Activated CD4-positive, alpha-beta T cell treated with anti-CD3 and anti-CD28 coated beads for 4 hours (primary cell): ENCODE results near the gene IGF2BP2.
"Not testable (repeated sequence)": the region's sequence is repeated elsewhere in the genome, so short reads cannot be mapped to it uniquely, and the experiment has no call there.

Experiments used
- DNase-seq, 2 donors: peaks; one replicate each; pipeline ENCODE4 v3.0.0-alpha.2; 2020

The IGF2BP2 gene

DNA sequence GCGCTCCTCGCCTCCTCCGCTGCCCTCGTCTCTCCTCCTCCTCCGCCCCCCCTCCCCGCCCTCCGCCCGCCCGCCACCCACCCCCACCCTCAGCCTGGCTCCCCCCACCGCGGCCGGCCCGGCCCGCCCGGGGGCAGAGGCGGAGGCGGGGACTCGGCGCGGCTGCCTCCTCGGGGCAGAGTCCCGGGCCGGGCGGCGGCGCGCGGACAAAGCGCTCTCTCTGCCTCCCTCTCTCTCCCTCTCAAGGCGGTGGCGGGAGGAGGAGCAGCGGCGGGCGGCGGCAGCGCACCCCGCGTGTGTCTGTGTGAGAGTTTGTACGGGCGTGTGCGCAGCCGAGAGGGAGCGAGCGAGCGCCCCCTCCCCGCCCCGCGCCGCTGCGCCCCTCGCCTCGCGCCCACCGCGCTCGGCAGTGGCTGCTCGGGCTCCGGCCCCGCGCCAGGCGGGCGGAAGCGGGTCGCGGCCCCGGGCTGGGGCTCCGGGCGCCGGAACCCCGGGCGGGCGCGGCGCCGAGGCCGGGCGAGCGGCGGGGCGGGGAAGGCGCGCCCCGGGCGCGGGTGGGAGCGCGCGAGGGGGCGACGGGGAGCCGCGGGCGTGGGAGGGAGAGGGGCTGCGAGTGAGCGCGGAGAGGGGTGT is at the start of gene IGF2BP2:
TSS of gene IGF2BP2 (minus strand) at position 37 of the 633 bp plus-strand sequence. CDS start 82 bp downstream, outside the sequence.
- peak; percentile 28 to 39 for DNase-seq

DNA sequence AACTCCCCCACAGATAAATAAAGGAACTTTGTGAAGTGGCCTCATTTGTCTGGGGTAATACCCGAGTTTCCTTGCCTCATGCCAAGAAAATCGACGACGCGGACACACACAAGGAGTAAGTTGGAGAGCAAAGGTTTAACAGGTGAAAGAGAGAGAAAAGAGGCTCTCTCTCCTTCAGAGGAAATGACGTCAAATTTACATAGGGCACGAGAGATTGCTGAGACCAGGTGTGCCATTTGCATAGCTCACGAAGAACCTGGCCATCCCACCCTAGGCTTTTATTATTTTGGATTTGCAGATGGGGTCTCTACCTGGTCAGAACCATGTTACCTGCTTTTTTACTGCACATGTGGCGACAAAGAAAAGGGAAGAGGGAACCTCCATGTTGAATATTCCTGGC is 49.3 kb upstream of the IGF2BP2 start:
- DNase-seq: no peak

DNA sequence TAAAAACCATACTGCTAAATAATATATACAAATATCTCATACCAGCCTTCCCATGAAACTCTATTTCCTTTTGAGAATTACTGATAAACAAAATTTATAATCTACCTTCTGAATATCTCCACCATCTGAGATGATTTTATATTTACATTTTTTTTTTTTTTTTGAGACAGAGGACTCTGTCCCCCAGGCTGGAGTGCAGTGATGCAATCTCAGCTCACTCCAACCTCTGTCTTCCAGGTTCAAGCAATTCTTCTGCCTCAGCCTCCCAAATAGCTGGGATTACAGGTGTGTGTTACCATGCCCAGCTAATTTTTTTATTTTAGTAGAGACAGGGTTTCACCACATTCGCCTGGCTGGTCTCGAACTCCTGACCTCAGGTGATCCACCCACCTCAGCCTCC is 42.8 kb upstream of the IGF2BP2 start:
- DNase-seq: no peak

DNA sequence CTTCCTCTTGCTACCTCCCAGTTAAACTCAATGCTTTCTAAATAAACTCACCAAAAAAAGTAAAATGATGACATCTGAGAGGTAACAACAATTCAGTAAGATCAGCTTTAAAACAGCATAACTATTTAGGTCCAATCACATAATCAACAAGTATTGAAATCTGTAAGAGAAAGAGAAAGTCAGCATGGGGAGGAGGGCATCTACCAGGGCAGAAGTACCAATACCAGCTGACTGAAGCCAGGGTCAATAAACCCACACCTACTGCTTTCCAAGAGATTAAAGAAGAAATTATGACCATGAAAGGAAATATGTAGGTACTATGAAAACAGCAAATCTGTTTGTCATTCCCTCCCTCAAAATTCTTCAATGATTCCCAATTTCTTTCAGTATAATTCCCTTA is 42.2 kb upstream of the IGF2BP2 start:
- DNase-seq: no peak

DNA sequence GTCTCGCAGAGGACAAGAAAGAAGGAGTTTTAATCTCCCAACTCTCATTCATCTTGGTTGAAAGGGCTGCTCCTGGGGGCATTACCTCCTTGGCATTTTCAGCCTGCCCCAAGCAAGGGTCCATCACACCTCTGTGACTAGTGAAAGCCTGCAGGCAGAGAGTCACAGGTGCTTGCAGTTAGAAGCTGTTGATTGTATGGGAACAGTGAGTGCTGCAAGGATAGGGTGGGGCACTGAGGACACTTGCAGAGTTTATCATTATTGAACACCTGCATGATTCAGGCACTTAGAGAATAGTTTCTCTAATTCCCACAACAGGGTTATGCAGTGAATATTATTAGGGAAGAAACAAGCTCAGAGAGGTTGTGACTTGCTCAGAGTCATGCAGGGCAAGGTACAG is 41.7 kb upstream of the IGF2BP2 start:
- DNase-seq: no peak

DNA sequence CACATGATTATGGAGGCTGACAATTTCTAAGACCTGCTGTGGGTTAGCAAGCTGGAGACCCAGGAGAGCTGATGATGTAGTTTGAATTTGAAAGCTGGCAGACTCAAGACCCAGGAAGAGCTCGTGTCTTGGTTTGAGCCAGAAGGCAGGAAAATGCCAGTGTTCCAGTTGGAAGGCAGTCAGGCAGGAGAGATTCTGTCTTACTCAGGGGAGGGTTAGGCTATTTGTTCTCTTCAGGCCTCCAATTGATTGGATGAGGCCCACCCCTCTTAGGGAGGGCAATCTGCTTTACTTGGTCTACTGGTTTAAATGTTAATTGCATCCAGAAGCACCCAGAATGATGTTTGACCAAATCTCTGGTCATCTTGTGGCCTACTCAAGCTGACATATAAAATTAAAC is 40.4 kb upstream of the IGF2BP2 start:
- DNase-seq: no peak

DNA sequence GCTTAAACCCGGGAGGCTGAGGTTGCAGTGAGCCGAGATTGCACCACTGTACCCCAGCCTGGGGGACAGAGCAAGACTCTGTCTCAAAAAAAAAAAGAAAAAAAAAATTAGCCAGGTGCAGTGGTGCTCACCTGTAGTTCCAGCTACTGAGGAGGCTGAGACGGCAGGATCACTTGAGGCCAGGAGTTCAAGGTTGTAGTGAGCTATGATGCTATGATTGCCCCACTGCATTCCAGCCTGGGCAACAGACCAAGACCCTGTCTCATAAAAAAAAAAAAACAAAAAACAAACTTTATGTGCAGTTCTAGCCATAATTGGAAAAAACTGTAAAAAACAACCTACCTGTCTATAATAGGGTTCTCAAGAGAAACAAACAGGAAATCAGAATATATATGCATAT is 39.9 kb upstream of the IGF2BP2 start:
- no peak for DNase-seq

DNA sequence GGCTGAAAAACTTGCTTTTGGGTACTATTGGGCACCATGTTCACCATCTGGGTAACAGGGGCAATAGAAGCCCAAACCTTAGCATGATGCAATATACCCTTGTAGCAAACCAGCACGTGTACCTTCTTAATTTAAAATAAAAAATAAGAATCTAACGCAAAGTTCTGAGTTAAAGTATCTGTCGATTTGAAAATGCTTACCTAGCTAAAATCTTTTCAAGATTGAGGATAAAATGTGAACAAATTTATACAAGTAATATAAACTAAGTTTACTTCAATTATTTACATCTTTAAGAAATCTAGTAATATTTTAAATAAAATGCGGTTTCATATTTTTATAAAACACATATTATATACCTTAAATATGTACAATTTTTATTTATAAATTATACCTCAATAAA is 38.1 kb upstream of the IGF2BP2 start:
- DNase-seq: no peak

DNA sequence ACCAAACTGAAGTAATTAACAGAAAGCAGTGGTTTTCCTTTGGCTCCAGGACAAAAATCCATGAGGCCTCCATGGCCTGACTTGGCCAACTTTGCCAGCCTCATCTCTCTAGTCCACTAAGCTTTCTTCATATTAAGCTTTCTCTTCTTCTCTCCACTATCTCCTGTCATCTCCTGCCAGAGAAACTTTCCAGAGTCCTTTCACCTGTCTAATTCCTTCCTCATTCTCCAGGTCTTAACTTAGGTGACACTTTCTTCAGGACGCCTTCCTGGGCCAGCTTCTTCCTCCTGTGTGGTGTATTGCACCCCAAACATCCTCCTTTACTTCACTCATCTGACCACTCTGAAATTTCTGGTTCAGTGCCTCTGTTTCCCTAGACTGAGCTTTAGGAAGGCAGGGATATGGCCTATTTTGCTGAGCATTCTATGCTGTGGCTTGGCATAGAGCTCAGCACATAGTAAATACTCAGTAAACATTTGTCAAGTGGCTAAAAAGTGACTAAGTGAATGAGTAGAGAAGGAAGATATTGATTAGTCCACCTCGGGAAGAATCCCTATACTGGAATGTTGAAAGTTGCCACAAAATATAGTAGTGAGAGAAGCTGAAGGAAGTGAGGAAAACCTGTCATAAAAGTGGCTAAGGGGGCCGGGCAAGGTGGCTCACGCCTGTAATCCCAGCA is 34.6 kb upstream of the IGF2BP2 start:
- DNase-seq: no peak

DNA sequence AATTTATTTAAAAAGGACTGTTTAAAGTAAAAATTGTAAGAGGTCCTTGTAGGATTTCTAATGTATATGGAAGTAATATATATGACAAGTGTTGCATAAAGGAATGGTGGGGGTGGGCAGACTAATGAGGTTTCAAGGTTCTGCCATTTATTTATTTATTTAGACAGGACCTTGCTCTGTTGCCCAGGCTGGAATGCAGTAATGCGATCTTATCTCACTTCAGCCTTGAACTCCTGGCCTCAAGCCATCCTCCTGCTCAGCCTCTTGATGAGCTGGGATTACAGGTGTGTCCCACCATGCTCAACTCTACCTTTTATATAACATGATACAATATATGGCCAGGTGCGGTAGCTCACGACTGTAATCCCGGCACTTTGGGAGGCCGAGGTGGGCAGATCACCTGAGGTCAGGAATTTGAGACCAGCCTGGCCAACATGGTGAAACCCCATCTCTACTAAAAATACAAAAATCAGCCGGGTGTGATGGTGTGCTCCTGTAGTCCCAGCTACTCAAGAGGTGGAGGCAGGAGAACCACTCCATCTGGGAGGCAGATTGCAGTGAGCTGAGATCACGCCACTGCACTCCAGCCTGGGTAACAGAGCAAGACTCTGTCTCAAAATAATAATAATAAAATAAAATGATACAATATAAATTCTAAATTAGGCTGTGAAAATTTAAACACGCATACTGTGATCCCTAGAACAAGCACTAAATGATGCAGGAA is 33.8 kb upstream of the IGF2BP2 start:
- no peak for DNase-seq

DNA sequence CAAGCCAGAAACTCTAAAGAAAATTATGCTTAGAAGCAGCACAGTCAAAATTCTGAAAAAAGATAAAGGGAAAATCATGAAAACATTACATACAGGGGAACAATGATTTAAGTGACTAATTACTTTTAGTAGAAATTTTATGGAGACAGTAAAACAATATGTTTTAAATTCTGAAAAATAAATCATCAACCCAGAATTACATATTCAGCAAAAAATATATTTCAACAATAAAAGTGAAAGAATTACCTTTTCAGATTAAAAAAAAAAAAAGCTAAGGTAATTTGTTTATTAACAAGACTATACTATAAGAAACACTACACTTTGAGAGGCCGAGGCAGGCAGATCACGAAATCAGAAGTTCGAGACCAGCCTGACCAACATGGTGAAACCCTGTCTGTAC is 32.4 kb upstream of the IGF2BP2 start:
- no peak for DNase-seq

DNA sequence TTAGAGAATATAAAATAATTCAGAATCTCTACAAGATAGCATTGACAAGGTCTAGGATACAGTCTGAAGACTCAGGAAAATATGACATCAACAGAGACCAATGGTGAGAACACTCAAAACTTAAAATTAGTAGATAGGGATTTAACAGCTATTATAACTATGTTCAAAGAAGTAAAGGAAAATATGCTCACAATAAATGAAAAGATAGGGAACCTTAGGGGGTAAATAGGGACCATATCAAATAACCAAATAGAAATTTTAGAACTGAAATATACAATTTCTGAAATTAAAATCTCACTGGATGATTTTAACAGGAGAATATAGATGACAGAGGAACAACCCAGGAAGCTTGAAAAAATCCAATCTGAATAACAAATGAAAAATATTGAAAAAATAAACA is 31.8 kb upstream of the IGF2BP2 start:
- DNase-seq: no peak

DNA sequence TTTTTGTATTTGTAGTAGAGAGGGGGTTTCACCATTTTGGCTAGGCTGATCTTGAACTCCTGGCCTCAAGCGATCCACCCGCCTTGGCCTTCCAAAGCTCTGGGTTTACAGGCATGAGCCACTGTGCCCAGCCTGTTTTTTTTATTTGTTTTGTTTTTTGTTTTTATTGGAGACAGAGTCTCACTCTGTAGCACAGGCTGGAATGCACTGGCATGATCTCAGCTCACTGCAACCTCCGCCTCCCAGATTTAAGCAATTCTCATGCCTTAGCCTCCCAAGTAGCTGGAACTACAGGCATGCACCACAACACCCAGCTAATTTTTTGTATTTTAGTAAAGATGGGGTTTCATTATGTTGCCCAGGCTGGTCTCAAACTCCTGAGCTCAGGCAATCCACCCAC is 28.9 kb upstream of the IGF2BP2 start:
- not testable (repeated sequence) for DNase-seq

DNA sequence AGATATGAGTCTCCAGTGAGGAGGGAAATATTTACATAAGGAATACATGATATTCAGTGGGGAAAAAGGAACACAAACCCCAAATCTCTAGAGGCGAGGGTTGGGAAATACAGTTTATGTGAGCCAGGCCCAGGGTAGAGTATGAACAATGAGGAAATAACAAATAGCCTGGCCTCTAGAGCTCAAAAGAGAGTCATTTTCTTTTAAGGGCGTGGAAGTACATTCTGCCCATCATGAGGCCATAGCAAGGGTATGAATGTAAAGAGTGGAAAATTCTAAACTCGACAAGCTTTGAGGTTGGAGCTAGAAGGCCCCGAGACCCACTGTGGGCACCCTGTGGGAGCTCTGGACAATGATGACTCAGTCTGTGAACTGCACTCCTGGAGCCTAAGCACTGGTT is 27.8 kb upstream of the IGF2BP2 start:
- no peak for DNase-seq

DNA sequence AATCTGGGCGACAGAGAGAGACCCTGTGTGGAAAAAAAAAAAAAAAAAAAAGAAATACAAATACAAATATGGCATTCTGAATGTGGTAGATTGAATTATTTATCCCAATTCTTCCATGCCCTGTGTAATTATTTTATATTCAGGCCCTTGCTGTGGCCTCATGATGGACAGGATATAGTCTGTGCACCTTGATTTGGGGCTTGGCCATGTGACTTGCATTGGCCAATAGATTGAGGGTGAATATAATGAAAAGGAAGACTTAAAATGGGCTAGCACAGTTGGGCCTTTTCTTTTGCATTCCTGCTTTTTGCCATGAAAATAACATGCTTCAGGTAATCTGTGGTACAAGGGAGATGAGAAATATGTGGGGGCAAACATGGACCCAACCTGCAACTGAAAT is 27.1 kb upstream of the IGF2BP2 start:
- no peak for DNase-seq

DNA sequence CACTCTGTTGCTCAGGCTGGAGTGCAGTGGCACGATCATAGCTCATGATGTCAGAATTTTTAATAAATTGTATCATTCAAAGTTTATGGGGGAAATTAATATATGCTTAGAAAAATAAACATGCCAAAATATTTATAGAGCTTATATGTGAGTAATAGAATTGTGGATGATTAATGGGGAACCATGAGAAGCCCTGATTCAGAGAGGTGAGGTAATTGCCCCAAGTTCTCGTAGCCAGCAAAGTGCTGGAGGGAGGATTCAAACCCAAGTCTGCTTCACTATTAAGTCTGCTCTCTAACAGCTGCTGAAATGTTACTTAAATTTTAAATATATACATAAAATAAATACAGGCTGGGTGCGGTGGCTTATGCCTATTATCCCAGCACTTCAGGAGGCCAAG is 26.2 kb upstream of the IGF2BP2 start:
- DNase-seq: no peak

DNA sequence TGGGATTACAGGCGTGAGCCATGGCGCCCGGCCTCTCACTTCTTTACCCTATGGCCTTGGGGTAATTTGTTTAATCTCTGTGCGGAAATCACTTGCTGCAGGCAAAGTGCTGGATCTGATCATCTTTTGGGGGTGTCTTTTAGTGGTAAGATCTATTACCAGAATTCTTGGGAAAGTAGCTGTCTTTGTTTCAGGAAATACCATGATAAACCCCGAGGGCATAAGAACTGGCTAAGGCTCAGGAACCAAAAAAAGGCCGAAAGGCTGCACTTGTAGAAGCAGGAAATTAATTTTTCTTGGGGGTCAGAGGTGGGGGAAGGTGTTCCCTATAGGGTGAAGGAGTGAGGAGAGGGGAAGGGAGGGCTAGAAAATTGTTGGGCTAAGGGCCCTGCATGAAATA is 22.7 kb upstream of the IGF2BP2 start:
- DNase-seq: no peak

DNA sequence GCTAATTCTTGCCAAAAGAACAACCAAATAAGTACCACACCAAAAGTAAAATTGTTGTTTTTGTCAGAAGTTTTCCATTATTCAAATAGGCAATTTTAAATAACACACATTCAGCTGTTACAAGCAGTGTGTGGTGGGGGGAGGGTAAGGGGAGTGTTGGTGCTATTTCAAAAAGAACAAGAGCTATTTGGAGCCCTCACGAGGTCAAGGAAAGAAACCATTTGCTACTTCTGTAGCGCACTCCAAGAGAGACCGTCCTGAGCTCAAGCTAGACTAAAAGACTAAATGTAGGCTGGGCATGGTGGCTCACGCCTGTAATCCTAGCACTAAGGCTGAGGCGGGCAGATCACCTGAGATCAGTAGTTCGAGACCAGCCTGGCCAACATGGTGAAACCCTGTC is 21.2 kb upstream of the IGF2BP2 start:
- DNase-seq: no peak

DNA sequence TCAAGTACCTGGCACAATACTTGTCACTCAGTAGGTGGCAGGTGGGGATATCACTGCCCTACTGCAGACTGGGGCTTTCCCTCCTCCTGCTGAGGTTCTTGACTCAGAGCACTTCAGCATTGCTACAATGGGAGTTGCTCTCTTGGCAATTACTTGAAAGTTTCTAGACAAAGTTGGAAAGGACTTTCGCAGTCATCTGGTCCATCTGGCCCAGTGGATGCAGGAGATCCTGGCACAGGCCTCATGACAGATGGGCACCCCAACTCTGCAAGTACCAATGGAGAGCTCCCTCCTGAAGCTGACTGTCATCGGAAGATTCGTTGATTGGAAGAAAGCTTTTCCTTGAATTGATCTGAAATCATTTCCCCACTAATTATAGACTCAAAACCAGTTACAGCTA is 19.2 kb upstream of the IGF2BP2 start:
- DNase-seq: no peak

DNA sequence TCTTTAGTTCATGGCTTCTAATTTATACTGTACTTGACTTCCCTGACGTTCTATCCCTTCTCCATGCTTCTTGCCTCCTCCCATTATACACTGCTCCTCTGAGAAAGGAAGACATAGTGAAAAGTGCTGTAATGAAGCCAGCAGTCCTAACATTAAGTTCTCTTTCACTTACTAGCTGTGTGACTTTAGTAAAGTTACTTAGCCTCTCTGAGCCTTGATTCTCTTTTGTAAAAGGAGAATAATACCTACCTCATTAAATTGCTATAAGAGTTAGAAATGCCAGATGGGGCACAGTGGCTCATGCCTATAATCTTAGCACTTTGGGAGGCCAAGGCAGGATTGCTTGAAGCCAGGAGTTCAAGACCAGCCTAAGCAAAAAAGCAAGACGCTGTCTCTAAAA is 18.8 kb upstream of the IGF2BP2 start:
- no peak for DNase-seq

DNA sequence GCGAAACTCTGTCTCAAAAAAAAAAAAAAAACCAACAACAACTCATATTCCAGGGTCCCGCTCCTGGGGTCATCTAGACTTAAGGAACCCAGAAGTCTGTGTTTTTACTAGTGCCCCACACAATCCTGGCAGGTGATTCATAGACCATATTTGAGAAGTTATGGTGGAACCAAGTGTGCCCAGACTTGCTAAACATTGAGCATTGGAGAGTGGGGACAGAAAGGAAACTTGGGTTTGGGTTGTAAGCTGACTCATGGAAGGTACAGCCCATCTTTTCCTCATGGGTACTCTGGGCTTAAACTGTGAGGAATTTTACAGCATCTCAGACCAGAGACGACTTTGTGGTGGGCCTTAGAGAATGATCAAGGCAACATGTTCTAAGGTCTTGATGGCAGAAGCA is 18.3 kb upstream of the IGF2BP2 start:
- no peak for DNase-seq

DNA sequence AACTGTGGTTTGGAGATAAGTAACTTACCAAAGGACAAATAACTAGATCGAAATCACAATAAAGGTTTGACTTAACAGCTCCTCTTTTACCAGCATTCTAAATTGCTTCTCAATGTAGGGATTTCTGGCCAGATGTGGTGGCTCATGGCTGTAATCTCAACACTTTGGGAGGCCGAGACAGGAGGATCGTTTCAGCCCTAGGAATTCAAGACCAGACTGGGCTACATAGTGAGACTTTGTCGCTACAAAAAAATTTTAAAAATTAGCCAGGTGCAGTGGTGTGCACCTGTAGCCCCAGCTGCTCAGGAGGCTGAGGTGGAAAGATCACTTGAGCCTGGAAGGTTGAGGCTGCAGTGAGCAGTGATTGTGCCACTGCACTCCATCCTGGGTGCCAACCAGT is 17.4 kb upstream of the IGF2BP2 start:
- no peak for DNase-seq

DNA sequence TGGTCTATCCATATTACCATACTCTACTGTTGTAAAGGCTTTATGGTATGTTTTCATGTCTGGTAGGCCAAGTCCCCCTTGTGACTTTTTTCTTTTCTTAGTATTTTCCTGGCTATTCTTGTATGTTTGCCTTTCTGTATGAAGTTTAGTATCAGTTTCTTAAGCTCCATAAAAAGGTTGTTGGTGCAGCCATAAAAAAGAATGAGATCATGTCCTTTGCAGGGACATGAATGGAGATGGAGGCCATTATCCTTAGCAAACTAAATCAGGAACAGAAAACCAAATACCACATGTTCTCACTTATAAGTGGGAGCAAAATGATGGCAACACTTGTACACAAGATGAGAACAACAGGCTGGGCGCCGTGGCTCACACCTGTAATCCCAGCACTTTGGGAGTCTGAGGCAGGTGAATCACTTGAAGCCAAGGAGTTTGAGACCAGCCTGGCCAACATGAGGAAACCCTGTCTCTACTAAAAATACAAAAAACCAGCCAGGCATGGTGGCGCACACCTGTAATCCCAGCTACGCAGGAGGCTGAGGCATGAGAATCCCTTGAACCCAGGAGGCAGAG is 13.7 kb upstream of the IGF2BP2 start:
- DNase-seq: not testable (repeated sequence)

DNA sequence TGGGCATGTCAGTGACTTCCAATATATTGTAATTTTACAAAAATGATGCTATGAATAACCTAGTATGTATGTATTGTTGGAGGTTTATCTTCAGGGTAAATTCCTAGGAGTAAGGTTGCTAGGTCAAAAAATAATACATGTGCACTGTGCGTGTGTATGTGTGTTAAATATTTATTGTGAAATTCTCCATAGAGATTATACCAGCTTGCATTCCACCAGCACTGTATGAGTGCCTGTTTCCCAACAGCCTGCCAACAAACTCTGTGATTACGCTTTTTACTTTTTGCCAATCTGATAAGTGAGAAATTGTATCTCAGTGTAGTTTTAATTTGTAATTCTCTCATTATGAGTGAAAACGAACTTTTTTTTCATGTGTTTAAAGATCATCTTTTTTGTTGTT is 12.6 kb upstream of the IGF2BP2 start:
- DNase-seq: no peak
